ENCODE results near the gene UBA1.

DNA sequence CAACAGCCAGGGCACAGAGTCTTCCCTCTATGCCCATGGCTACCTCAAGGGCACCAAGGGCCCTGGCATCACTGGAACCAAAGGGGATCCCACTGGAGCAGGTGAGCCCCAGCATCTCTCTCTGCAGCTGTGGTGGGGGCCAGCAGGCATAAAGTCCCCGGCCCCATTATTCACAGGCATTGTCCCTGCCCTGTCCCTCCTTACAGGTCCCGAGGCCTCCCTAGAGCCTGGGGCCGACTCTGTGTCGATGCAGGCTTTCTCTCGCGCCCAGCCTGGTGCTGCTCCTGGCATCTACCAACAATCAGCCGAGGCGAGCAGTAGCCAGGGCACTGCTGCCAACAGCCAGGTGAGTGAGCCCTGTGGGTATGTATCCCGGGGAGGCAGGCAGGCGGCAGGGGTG lies 12.3 kb upstream of the UBA1 start:
- TF ChIP-seq CTCF (conservative IDR thresholded peaks at IDR 0.05 in 1 of 2, IDR thresholded peaks at IDR 0.05 in 1 of 2; ENCODE audit: extremely low read depth in 1 of 2, insufficient read depth in 1 of 2, low read depth in 1 of 2, low read length in 2 of 2) (no peak), EZH2 (IDR thresholded peaks at IDR 0.05; ENCODE audit: borderline replicate concordance, low read length) (no peak)
